HG03565 (cell line): ENCODE results near the gene RAB9A.
"Not testable (repeated sequence)": the region's sequence is repeated elsewhere in the genome, so short reads cannot be mapped to it uniquely, and the experiment has no call there.

Experiments
- ATAC-seq: cut with Tn5 transposase; IDR thresholded peaks from one replicate; pipeline ENCODE4 v1.9.1; 2021; ENCODE audit warnings: mild to moderate bottlenecking, moderate library complexity; ENCODE audit not compliant: unreplicated experiment

The RAB9A gene

DNA sequence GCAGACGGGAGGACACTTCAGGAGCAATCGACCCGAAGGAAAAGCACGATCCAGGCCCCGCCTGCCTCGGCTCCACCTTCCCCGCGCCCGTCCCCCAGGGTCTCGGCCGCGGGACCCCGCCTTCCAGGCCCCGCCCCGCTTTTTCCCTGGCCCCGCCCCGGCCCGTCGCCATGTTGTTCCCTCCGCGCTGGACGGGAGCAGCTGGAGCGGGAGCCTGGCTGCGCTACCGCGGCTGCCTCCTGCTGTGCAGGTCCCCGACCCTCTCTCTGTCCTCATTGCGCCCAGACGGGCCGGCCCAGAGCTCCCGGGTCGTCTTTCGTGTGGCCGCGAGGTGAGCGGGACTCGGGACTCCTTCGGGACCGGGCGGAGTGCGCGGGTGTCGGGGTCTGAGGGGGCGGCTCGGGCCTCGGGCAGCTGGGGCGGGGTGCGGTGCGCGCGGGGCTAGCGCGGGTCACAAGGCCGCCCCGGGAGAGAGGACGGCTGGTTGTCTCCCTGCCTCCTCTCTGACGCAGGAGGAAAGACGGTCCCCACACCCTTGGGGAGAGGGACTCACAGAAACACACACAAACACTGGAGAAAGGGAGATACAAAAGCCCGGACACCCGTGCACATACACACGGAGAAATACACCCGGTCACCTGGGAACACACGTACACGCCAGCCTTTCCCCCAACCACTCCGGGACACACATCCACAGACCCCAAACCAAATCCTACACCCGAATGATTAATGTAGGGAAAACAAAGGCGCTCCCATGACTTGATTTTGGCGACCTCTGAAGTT lies at the start of gene RAB9A:
TSS of gene RAB9A (plus strand) at position 171 of the 783 bp plus-strand sequence. CDS start 19,619 bp downstream, outside the sequence.
- peak; percentile 47 for ATAC-seq

DNA sequence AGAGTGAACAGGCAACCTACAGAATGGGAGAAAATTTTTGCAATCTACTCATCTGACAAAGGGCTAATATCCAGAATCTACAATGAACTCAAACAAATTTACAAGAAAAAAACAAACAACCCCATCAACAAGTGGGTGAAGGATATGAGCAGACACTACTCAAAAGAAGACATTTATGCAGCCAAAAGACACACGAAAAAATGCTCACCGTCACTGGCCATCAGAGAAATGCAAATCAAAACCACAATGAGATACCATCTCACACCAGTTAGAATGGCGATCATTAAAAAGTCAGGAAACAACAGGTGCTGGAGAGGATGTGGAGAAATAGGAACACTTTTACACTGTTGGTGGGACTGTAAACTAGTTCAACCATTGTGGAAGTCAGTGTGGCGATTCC lies 47.2 kb upstream of the RAB9A start:
- not testable (repeated sequence) for ATAC-seq

- no peak for ATAC-seq
These were observed 43.3 kb upstream of the RAB9A start for GRCh38 chrX:13645464-13646153.

DNA sequence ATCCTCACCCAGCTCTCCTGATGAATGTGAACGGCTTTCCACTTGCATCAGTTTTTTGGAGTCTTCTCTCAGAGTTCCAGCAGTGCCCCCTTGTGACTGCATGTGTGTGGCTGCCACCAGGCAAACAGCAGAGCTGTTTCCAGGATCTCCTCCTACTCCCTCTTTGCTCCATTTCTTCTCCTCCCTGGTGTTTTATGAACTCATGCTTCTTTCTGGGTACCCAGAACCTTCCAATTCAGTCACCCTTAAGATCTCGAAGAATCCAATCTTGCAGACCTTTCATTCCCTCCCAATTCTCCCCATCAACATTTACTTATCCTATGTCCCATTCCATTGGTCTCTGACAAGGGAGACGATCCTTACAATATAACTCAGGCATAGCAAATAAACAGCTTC lies 42.8 kb upstream of the RAB9A start:
- ATAC-seq: no peak

- no peak for ATAC-seq
These were observed 41.2 kb upstream of the RAB9A start for GRCh38 chrX:13647709-13648212.

DNA sequence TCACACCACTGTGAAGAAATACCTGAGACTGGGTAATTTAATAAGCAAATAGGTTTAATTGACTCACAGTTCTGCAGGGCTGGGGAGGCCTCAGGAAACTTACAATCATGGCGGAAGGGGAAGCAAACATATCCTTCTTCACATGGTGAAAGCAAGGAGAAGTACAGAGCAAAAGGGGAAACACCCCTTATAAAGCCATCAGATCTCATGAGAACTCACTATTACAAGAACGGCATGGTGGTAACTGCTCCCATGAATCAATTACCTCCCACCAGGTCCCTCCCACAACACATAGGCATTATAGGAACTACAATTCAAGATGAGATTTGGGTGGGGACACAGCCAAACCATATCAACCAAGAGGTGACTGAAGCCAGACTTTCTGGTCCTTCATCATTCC lies 40.6 kb upstream of the RAB9A start:
- ATAC-seq: not testable (repeated sequence)

DNA sequence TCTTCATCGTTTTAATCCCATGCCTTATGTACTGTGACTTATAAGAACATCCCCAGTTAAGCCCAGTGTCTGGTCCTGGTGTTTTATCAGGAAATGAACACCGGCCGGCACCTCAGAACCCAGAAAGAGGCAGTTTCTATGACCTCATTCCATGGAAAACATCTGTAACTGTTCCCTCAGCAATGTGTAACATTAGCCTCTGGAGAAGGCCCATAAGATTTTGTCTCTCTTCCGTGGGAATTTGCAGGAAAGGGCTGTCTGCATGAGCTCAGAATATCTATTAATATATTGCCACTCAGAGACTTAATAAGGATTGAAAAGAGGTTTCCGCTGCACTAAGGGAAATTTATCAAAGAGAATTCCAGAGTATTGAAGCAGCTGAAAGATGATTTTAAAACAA lies 39.1 kb upstream of the RAB9A start:
- ATAC-seq: no peak

GRCh38 chrX:13650318-13650717 lies 38.6 kb upstream of the RAB9A start:
- no peak for ATAC-seq

DNA sequence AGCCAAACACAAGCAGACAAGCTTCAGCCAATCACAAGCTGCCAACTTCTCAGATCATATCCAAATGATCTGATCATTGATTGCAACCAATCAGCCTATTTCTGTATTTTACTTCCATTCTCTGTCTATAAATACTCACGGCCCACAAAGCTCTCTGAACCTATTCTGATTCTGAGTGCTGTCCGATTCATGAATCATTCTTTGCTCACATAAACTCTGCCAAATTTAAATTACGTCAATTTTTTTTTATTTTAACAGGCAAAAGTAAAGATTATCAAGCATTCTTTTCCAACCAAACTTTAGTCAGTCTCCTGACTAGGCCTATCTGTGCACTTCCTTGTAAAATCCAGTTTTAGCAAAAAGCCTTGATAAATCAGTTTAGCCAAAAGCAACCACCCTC lies 37.8 kb upstream of the RAB9A start:
- no peak for ATAC-seq

DNA sequence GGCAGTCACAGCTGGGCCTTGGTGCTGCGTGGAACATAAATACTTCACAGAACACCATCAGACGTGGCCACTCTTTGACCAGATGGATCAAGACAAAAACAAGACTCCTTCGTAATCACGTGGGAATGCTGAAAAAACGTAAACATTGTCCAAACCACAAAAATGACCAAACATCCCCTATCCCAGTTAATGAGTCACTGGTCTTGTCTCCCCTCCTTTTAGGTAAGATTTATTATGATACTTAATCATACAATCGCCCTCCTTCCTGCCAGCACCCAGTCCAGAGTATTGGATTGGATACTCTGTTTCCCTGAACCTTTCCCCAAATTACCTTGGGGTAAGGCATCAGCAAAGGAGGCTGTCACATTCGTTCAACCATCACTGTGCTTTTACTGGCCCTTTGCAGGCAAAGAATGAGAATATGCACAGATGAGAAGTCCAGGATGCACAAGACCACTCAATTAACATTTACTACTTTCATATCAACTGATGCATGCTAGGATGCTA lies 36.6 kb upstream of the RAB9A start:
- ATAC-seq: no peak

- ATAC-seq: peak; percentile 91
These were observed 35.9 kb upstream of the RAB9A start, which contains the start of gene TCEANC for GRCh38 chrX:13652850-13653693. TSS of gene TCEANC (plus strand) at chrX:13653141. CDS start at chrX:13662509, 9,368 bp downstream.

- ATAC-seq: no peak
These were observed 34.8 kb upstream of the RAB9A start for GRCh38 chrX:13654116-13654515.

- no peak for ATAC-seq
These were observed 33.3 kb upstream of the RAB9A start for GRCh38 chrX:13655674-13656073.

DNA sequence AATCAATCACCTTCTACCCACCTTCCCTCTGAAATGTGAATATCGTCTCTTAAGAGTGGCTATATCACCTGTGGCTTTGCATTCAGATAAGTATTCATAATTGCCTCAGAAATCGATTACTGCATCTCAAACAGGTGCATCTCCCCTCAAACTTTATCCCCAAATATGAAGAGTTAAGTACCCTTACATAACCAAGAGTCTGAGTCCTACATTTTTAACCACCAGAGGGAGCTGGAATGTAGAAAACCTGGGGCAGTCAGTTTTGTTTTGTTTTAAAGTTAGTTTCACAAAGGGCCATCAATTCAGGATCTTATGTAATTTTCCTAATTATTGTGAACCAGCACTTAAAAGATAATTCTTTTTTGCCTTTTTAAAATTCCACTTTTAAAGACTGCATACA lies 30.3 kb upstream of the RAB9A start:
- ATAC-seq: no peak

GRCh38 chrX:13659063-13659462 lies 29.9 kb upstream of the RAB9A start:
- no peak for ATAC-seq

GRCh38 chrX:13661735-13662288 lies 27.1 kb upstream of the RAB9A start:
- no peak for ATAC-seq

DNA sequence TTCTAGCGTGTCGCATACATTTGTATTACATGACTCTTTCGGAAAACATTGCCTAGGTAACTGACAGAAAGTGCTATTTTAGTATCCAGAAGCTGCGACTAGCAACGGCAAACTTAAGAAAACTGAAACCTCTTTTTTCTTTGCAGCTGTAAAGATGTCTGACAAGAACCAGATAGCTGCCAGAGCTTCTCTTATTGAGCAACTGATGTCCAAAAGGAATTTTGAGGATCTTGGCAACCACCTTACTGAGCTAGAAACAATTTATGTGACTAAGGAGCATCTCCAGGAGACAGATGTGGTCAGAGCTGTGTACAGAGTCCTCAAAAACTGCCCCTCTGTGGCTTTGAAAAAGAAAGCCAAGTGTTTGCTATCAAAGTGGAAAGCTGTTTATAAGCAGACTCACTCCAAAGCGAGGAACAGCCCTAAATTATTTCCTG lies 26.6 kb upstream of the RAB9A start:
- no peak for ATAC-seq

DNA sequence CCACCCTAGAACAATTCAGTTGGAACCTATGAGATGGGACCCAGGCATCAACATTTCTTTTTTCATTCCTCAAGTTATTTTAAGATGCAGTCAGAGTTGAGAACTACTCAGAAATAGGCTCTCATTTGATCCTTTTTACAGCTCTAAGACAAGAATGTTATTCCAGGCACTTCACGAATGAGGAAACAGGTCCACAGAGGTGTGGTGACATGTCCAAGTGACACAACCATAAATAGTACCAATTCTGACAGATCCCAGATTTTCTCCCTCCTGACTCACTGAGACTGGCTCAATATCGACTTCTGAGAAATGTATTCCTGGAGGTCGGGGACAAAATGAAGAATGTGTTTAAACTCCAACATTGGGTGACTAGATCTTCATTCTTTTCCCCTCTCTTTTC lies 24.9 kb upstream of the RAB9A start:
- ATAC-seq: no peak

DNA sequence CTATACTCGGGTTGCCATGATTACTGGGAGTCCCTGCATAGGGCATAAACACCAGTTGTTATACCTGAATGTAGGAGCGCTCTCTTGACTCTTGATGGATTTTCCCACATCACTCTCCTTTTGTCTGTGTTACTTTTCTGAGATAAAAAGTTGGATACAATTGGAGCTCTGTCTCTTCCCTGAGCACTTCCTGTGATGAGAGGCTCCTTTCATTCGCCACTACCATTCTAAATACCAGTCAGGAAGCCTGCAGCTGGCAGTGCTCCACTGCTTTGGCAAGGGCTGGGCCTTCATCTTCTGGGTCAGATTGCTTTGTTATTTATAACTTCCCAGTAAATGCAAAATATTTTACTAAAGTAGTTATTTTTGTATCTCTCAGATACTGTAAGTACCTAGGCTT lies 22.1 kb upstream of the RAB9A start:
- ATAC-seq: no peak

DNA sequence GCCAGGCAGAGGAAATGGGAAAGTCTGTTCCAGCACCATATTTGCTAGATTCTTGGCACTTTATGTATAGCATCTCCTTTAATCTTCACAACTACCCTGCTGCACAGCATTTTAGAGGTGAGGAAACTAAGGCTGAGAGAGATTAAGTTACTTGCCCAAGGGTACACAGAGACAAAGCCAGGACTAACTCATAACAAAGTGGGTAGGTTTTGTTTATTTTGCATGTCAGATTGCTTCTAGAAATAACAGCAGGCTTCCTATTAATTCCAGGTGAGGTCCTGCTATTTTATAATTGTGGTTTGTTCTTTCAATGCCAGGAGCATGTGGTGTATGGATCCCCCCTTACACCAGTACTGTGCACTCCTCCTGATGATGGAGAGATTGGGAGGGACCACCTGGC lies 21.0 kb upstream of the RAB9A start:
- no peak for ATAC-seq
